ENCODE data around the gene CYB561D1. TPM values are rescaled to one million over a fixed set of nuclear protein-coding genes. Genes with fewer than 3 reads are reported as not detected.

The CYB561D1 gene
- total and polyA plus RNA-seq, 8 donors, result 6.0 to 14.9 (median 8.2) TPM

GRCh38 chr1:109509176-109510134 is 15.6 kb downstream of the CYB561D1 start, which contains the start of gene AMIGO1:
TSS of gene AMIGO1 (minus strand) at chr1:109509727. CDS start at chr1:109508912, 815 bp downstream.
- ATAC-seq, result peak; percentile 87
- no peaks in the 10 kb centered on the region for H3K36me3 ChIP-seq

GRCh38 chr1:109513110-109513710 is 19.3 kb downstream of the CYB561D1 start:
- Histone ChIP-seq H3K4me3 (no peak overlapping the region), H3K27ac (no peak overlapping the region), H3K4me1 (peaks cover 0 to 14% of the 10 kb centered on the region in 2 donors), H3K9me3 (no peaks in the 10 kb centered on the region), H3K27me3 (peaks cover 0 to 12% of the 10 kb centered on the region in 2 donors), H3K36me3 (no peaks in the 10 kb centered on the region)
- intact Hi-C loops (cut with DNase I), result no loop called here
- DNase-seq (no peak), ATAC-seq (no peak)
- TF ChIP-seq CTCF (IDR thresholded peaks at IDR 0.05), result no peak

More at GRCh38 chr1:109509176-109510134, 15.6 kb downstream of the CYB561D1 start, which contains the start of gene AMIGO1:
- Histone ChIP-seq H3K27me3 (peaks cover 0 to 12% of the 10 kb centered on the region in 2 donors), H3K4me3 (peak within 1 kb of the TSS; percentile 48 to 53), H3K27ac (peak within 1 kb of the TSS in 1 of 2 donors; percentile 37), H3K4me1 (peaks cover 0 to 14% of the 10 kb centered on the region in 2 donors), H3K9me3 (no peaks in the 10 kb centered on the region)
- DNase-seq, result peak in 2 of 4 donors; percentile 75 to 85
- no peak for TF ChIP-seq CTCF (IDR thresholded peaks at IDR 0.05)
- intact Hi-C loops (cut with DNase I), result no loop called here

- no peak for TF ChIP-seq CTCF (IDR thresholded peaks at IDR 0.05)
- peaks cover 0 to 6% of the 10 kb centered on the region in 2 donors for H3K4me1 ChIP-seq
- no peak overlapping the region for H3K4me3 ChIP-seq
- H3K36me3 ChIP-seq, result no peaks in the 10 kb centered on the region
- peaks cover 0 to 2% of the 10 kb centered on the region in 2 donors for H3K27me3 ChIP-seq
- no peaks in the 10 kb centered on the region for H3K9me3 ChIP-seq
- no peak overlapping the region for H3K27ac ChIP-seq
- no peak for DNase-seq
- intact Hi-C loops (cut with DNase I), result no loop called here
- peak; percentile 20 for ATAC-seq
Measured at GRCh38 chr1:109514846-109515245, 21.0 kb downstream of the CYB561D1 start.

GRCh38 chr1:109516872-109517271 is 23.0 kb downstream of the CYB561D1 start:
- Histone ChIP-seq H3K36me3 (no peaks in the 10 kb centered on the region), H3K27me3 (no peaks in the 10 kb centered on the region), H3K4me3 (no peak overlapping the region), H3K27ac (no peak overlapping the region), H3K4me1 (no peaks in the 10 kb centered on the region), H3K9me3 (no peaks in the 10 kb centered on the region)
- ATAC-seq (no peak), DNase-seq (no peak)
- no peak for TF ChIP-seq CTCF (IDR thresholded peaks at IDR 0.05)
- intact Hi-C loops (cut with DNase I), result no loop called here

- intact Hi-C loops (cut with DNase I), result no loop called here
- no peak overlapping the region for H3K27ac ChIP-seq
- no peaks in the 10 kb centered on the region for H3K4me1 ChIP-seq
- no peaks in the 10 kb centered on the region for H3K27me3 ChIP-seq
- no peak for ATAC-seq
- no peak overlapping the region for H3K4me3 ChIP-seq
- no peaks in the 10 kb centered on the region for H3K9me3 ChIP-seq
- H3K36me3 ChIP-seq, result no peaks in the 10 kb centered on the region
- DNase-seq, result no peak
- TF ChIP-seq CTCF (IDR thresholded peaks at IDR 0.05), result no peak
Measured at GRCh38 chr1:109517337-109517736, 23.4 kb downstream of the CYB561D1 start.
